K562 (cell line): ENCODE measurements around the gene MBD4. TPM values are rescaled to one million over a fixed set of nuclear protein-coding genes. Genes with fewer than 3 reads are reported as not detected.

Experiments used
- ARNT ChIP-seq, 2 experiments: fragments of 450-650 bp; IDR thresholded peaks; 2 replicates each; pipeline ENCODE4 v1.6.1; 2016; ENCODE audit warnings: mild to moderate bottlenecking in 1 of 2
- DDX20 ChIP-seq: fragments of 450-650 bp; IDR thresholded peaks from 2 replicates; pipeline ENCODE4 v1.6.1; 2016; ENCODE audit warnings: missing genetic modification characterization, low read depth, mild to moderate bottlenecking, missing compliant biosample characterization, moderate library complexity
- HOMEZ ChIP-seq: fragments of 250-450 bp; sonication (Bioruptor Pico); IDR thresholded peaks from 2 replicates; pipeline ENCODE4 v1.4.0; 2020; ENCODE audit warnings: mild to moderate bottlenecking, moderate library complexity
- MBD1 ChIP-seq: fragments of 250-450 bp; sonication (Bioruptor Pico); IDR thresholded peaks from 2 replicates; pipeline ENCODE4 v1.8.0; 2022; ENCODE audit warnings: inconsistent platforms
- NCOA1 ChIP-seq: fragments of 450-650 bp; IDR thresholded peaks from 2 replicates; pipeline ENCODE4 v1.6.1; 2016; ENCODE audit warnings: low read depth
- NFXL1 ChIP-seq: fragments of 450-650 bp; formaldehyde crosslinking; IDR thresholded peaks from 2 replicates; pipeline ENCODE4 v1.4.0; 2021; ENCODE audit warnings: mild to moderate bottlenecking
- PTBP1 ChIP-seq: fragments of 200-400 bp; formaldehyde crosslinking; IDR thresholded peaks from 2 replicates; pipeline ENCODE4 v1.6.1; 2017; ENCODE audit warnings: low read depth, low read length
- RBFOX2 ChIP-seq: fragments of 200-400 bp; formaldehyde crosslinking; IDR thresholded peaks from 2 replicates; pipeline ENCODE4 v1.6.1; 2017; ENCODE audit warnings: low read depth, mild to moderate bottlenecking, low read length, moderate library complexity
- TCF3 ChIP-seq: sonication (generic); formaldehyde crosslinking; IDR thresholded peaks from 2 replicates; pipeline ENCODE4 v1.4.0; 2020; ENCODE audit warnings: mild to moderate bottlenecking, missing genetic modification reagents
- YY1 ChIP-seq, 3 experiments: IDR thresholded peaks; 2 replicates each; pipeline ENCODE4 v1.6.1; 2011; ENCODE audit warnings: low read length in 2 of 3, mild to moderate bottlenecking in 2 of 3, moderate library complexity in 2 of 3, borderline replicate concordance in 1 of 3, control low read depth in 1 of 3, low read depth in 1 of 3; ENCODE audit not compliant: insufficient read depth in 3 of 3, insufficient replicate concordance in 2 of 3, control insufficient read depth in 1 of 3, insufficient read length in 1 of 3; ENCODE audit errors: extremely low read depth in 1 of 3
- ZBTB17 ChIP-seq: fragments of 450-650 bp; formaldehyde crosslinking; IDR thresholded peaks from 2 replicates; pipeline ENCODE4 v1.4.0; 2020; ENCODE audit warnings: mild to moderate bottlenecking
- polyA plus RNA-seq, 8 experiments: library from polyadenylated mRNA; depleted of rRNA in 4 of 8; stranded (reverse) in 5 of 8; unstranded in 3 of 8; fragments of >200 nt; fragmentation: Nextera tagmentation in 2 of 8; fragmentation: Illumina TruSeq in 1 of 8; extraction: Ambion mirVana in 2 of 8; extraction: Trizol in 1 of 8; gene quantifications; 2 replicates each; pipeline versions ENCODE4 v1.2.1 to v1.2.3, GENCODE V29; 2011 to 2014; ENCODE audit warnings: inconsistent platforms in 1 of 8, missing spikeins in 1 of 8
- total RNA-seq, 7 experiments: library from RNA; depleted of rRNA in 6 of 7; stranded (reverse); fragments of >200 nt in 6 of 7; fragmentation: Illumina TruSeq in 2 of 7; extraction: Trizol in 2 of 7; gene quantifications; 2 replicates each; pipeline versions ENCODE4 v1.2.1 to v1.2.3, GENCODE V29; 2011 to 2021; ENCODE audit warnings: low replicate concordance in 1 of 7
- TF ChIP-seq, protein P1 (sequence below): fragments of 450-650 bp; IDR thresholded peaks from 2 replicates; pipeline ENCODE4 v1.6.1; 2016; ENCODE audit warnings: mild to moderate bottlenecking, moderate library complexity

The MBD4 gene
- total and polyA plus RNA-seq, 9 of the 15 experiments (the other 6 are each of a cell fraction or from before 2014, with no cell fraction given): 13.3 to 63.9 (median 39.0) TPM

GRCh38 chr3:129461461-129462146, 21.9 kb upstream of the MBD4 start (continued):
- TF ChIP-seq, protein P1, sequence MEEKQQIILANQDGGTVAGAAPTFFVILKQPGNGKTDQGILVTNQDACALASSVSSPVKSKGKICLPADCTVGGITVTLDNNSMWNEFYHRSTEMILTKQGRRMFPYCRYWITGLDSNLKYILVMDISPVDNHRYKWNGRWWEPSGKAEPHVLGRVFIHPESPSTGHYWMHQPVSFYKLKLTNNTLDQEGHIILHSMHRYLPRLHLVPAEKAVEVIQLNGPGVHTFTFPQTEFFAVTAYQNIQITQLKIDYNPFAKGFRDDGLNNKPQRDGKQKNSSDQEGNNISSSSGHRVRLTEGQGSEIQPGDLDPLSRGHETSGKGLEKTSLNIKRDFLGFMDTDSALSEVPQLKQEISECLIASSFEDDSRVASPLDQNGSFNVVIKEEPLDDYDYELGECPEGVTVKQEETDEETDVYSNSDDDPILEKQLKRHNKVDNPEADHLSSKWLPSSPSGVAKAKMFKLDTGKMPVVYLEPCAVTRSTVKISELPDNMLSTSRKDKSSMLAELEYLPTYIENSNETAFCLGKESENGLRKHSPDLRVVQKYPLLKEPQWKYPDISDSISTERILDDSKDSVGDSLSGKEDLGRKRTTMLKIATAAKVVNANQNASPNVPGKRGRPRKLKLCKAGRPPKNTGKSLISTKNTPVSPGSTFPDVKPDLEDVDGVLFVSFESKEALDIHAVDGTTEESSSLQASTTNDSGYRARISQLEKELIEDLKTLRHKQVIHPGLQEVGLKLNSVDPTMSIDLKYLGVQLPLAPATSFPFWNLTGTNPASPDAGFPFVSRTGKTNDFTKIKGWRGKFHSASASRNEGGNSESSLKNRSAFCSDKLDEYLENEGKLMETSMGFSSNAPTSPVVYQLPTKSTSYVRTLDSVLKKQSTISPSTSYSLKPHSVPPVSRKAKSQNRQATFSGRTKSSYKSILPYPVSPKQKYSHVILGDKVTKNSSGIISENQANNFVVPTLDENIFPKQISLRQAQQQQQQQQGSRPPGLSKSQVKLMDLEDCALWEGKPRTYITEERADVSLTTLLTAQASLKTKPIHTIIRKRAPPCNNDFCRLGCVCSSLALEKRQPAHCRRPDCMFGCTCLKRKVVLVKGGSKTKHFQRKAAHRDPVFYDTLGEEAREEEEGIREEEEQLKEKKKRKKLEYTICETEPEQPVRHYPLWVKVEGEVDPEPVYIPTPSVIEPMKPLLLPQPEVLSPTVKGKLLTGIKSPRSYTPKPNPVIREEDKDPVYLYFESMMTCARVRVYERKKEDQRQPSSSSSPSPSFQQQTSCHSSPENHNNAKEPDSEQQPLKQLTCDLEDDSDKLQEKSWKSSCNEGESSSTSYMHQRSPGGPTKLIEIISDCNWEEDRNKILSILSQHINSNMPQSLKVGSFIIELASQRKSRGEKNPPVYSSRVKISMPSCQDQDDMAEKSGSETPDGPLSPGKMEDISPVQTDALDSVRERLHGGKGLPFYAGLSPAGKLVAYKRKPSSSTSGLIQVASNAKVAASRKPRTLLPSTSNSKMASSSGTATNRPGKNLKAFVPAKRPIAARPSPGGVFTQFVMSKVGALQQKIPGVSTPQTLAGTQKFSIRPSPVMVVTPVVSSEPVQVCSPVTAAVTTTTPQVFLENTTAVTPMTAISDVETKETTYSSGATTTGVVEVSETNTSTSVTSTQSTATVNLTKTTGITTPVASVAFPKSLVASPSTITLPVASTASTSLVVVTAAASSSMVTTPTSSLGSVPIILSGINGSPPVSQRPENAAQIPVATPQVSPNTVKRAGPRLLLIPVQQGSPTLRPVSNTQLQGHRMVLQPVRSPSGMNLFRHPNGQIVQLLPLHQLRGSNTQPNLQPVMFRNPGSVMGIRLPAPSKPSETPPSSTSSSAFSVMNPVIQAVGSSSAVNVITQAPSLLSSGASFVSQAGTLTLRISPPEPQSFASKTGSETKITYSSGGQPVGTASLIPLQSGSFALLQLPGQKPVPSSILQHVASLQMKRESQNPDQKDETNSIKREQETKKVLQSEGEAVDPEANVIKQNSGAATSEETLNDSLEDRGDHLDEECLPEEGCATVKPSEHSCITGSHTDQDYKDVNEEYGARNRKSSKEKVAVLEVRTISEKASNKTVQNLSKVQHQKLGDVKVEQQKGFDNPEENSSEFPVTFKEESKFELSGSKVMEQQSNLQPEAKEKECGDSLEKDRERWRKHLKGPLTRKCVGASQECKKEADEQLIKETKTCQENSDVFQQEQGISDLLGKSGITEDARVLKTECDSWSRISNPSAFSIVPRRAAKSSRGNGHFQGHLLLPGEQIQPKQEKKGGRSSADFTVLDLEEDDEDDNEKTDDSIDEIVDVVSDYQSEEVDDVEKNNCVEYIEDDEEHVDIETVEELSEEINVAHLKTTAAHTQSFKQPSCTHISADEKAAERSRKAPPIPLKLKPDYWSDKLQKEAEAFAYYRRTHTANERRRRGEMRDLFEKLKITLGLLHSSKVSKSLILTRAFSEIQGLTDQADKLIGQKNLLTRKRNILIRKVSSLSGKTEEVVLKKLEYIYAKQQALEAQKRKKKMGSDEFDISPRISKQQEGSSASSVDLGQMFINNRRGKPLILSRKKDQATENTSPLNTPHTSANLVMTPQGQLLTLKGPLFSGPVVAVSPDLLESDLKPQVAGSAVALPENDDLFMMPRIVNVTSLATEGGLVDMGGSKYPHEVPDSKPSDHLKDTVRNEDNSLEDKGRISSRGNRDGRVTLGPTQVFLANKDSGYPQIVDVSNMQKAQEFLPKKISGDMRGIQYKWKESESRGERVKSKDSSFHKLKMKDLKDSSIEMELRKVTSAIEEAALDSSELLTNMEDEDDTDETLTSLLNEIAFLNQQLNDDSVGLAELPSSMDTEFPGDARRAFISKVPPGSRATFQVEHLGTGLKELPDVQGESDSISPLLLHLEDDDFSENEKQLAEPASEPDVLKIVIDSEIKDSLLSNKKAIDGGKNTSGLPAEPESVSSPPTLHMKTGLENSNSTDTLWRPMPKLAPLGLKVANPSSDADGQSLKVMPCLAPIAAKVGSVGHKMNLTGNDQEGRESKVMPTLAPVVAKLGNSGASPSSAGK: no peak
- TF ChIP-seq DDX20: no peak
- TF ChIP-seq MBD1 (CRISPR knock-in tag): no peak
- no peak for TF ChIP-seq YY1 (IDR thresholded peaks at IDR 0.05; ENCODE audit: borderline replicate concordance in 1 of 3, control insufficient read depth in 1 of 3, extremely low read depth in 1 of 3, insufficient read depth in 3 of 3, insufficient read length in 1 of 3, insufficient replicate concordance in 2 of 3, low read depth in 1 of 3, low read length in 2 of 3)
- no peak for TF ChIP-seq PTBP1
- peak; percentile 69 for TF ChIP-seq NCOA1
- no peak for TF ChIP-seq NFXL1 (CRISPR knock-in tag)
- peak in 1 of 2 experiments; percentile 59; a peak in 1 of 4 replicates for TF ChIP-seq ARNT (IDR thresholded peaks at IDR 0.05)
- TF ChIP-seq HOMEZ (CRISPR knock-in tag): no peak
- peak; percentile 99 for TF ChIP-seq TCF3 (CRISPR knock-in tag)
- TF ChIP-seq RBFOX2: no peak
- no peak for TF ChIP-seq ZBTB17 (CRISPR knock-in tag)
